Measurements from ENCODE around the gene LMX1B.

DNA sequence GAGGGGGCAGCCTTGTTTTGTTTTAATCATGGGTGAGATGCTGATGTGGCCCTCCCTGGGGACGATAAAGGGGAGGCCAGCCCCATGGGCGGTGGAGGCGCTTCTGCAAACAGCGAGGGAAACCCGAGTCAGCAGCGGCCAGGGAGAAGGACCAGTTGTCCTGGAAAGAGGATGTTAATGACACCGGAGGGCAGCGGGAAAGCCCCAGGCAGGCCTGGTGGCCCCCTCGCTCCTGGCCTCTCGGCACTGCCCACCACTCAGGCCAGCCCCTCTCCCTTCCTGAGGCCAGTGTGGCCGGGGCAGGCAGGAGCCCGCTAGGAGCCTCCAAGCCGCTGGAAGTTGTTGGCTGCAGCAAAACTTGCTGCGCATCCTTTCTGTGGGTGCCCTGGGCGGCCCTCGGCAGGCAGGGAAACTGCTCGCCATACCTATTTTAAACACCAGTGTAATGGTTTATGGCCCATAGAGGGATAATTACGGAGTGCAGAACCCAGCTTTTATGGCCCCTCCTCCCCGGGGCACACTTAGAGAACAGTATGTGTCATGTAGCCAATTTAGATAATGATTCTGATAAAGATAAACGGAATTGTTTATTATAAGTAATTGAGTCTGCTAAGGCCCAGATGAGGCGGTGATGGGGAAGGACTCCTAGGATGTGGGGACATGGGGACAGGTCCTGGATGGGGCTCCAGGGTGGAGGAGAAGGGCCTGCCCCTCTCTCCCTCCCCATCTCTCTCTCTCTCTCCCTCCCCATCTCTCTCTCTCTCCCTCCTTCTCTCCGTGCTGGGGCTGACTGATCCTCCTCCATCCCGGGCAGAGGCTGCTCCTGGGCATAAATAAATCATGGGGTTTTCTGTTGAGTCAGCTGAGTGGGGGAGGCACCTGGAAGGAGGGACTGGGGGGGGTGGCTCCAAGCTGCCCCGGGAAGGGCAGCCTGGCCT lies 36.9 kb downstream of the LMX1B start:
- TF ChIP-seq, protein P1, sequence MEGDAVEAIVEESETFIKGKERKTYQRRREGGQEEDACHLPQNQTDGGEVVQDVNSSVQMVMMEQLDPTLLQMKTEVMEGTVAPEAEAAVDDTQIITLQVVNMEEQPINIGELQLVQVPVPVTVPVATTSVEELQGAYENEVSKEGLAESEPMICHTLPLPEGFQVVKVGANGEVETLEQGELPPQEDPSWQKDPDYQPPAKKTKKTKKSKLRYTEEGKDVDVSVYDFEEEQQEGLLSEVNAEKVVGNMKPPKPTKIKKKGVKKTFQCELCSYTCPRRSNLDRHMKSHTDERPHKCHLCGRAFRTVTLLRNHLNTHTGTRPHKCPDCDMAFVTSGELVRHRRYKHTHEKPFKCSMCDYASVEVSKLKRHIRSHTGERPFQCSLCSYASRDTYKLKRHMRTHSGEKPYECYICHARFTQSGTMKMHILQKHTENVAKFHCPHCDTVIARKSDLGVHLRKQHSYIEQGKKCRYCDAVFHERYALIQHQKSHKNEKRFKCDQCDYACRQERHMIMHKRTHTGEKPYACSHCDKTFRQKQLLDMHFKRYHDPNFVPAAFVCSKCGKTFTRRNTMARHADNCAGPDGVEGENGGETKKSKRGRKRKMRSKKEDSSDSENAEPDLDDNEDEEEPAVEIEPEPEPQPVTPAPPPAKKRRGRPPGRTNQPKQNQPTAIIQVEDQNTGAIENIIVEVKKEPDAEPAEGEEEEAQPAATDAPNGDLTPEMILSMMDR (IDR thresholded peaks at IDR 0.05; ENCODE audit: low read depth, low read length): no peak
- TF ChIP-seq, protein P2, sequence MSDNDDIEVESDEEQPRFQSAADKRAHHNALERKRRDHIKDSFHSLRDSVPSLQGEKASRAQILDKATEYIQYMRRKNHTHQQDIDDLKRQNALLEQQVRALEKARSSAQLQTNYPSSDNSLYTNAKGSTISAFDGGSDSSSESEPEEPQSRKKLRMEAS (IDR thresholded peaks at IDR 0.05; ENCODE audit: low read depth, low read length): no peak
